H1 (cell line): ENCODE results near the gene DNTT. TPM values are rescaled to one million over a fixed set of nuclear protein-coding genes. Genes with fewer than 3 reads are reported as not detected.

Experiments
- CTCF ChIA-PET: fragments of 300-600 bp; sonication (Branson Sonifier 250); formaldehyde crosslinking; loops from one replicate; lab custom pipeline; 2021; ENCODE audit not compliant: partially characterized antibody; lab: Charles Lee
- POLR2A ChIA-PET: fragments of 300-600 bp; sonication (Branson Sonifier 250); formaldehyde crosslinking; loops from one replicate; lab custom pipeline; 2021; ENCODE audit warnings: inconsistent platforms; ENCODE audit not compliant: partially characterized antibody; lab: Charles Lee
- DNase-seq, 2 experiments: peaks; one replicate each; pipeline versions ENCODE4 v3.0.0 to v3.0.0-alpha.2; 2010 to 2022; ENCODE audit warnings: low spot score in 2 of 2, low read depth in 1 of 2, mixed read lengths in 1 of 2
- FAIRE-seq: peaks from 2 replicates; lab custom pipeline; 2011; peaks lifted over from hg19 to GRCh38; lab: Jason Lieb, UNC
- H2AFZ ChIP-seq: 2 replicates; pipeline ENCODE4 v1.8.1; 2012; ENCODE audit warnings: low read length, inconsistent platforms
- H2AK5ac ChIP-seq: 2 replicates; pipeline ENCODE4 v1.6.1; 2013; ENCODE audit warnings: low read depth, low read length
- H2BK120ac ChIP-seq: replicated peaks from 2 replicates; pipeline ENCODE3; 2013; ENCODE audit warnings: low read depth, low read length, inconsistent platforms
- H2BK12ac ChIP-seq: 2 replicates; pipeline ENCODE4 v1.6.1; 2013; ENCODE audit warnings: low read depth, low read length
- H2BK15ac ChIP-seq: 2 replicates; pipeline ENCODE4 v1.6.1; 2013; ENCODE audit warnings: low read length
- H2BK20ac ChIP-seq: 2 replicates; pipeline ENCODE4 v1.6.1; 2013; ENCODE audit warnings: low read length
- H2BK5ac ChIP-seq: 2 replicates; pipeline ENCODE4 v1.6.1; 2013; ENCODE audit warnings: low read depth, low read length
- H3K14ac ChIP-seq: 2 replicates; pipeline ENCODE4 v1.6.1; 2013; ENCODE audit warnings: inconsistent platforms; ENCODE audit not compliant: insufficient read length
- H3K18ac ChIP-seq: 2 replicates; pipeline ENCODE4 v1.6.1; 2013; ENCODE audit warnings: low read length; ENCODE audit errors: extremely low read depth
- H3K23ac ChIP-seq: 2 replicates; pipeline ENCODE4 v1.6.1; 2013; ENCODE audit warnings: inconsistent platforms; ENCODE audit not compliant: insufficient read length
- H3K23me2 ChIP-seq: 2 replicates; pipeline ENCODE4 v1.6.1; 2013; ENCODE audit warnings: low read depth, low read length
- H3K27ac ChIP-seq: 2 replicates; pipeline ENCODE4 v1.6.1; 2011; ENCODE audit warnings: low read depth, low read length, inconsistent platforms
- H3K27me3 ChIP-seq, 4 experiments: replicated peaks in 1 of 4; 1 replicate in 1 of 4; 2 replicates in 3 of 4; pipeline versions ENCODE4 v1.6.1 to v1.8.1; 2011 to 2013; ENCODE audit warnings: low read length in 3 of 4, mild to moderate bottlenecking in 3 of 4, inconsistent platforms in 2 of 4, mixed read lengths in 2 of 4, moderate library complexity in 1 of 4; ENCODE audit not compliant: control insufficient read depth in 3 of 4, insufficient read depth in 3 of 4; ENCODE audit errors: extremely low read depth in 1 of 4
- H3K36me3 ChIP-seq, 4 experiments: 2 replicates each; pipeline versions ENCODE4 v1.6.1 to v1.8.1; 2011 to 2013; ENCODE audit warnings: mild to moderate bottlenecking in 4 of 4, low read length in 3 of 4, moderate library complexity in 2 of 4, control low read depth in 1 of 4, inconsistent platforms in 1 of 4; ENCODE audit not compliant: insufficient read depth in 4 of 4, control insufficient read depth in 2 of 4
- H3K4ac ChIP-seq: replicated peaks from 2 replicates; pipeline ENCODE3; 2013; ENCODE audit warnings: low read length, low read depth, mixed read lengths, inconsistent platforms; ENCODE audit not compliant: insufficient read length
- H3K4me1 ChIP-seq, 4 experiments: replicated peaks in 1 of 4; 1 replicate in 1 of 4; 2 replicates in 3 of 4; pipeline versions ENCODE4 v1.6.1 to v1.8.1; 2011 to 2013; ENCODE audit warnings: low read length in 3 of 4, inconsistent platforms in 2 of 4, mixed read lengths in 1 of 4; ENCODE audit not compliant: insufficient read depth in 4 of 4, control insufficient read depth in 3 of 4
- H3K4me2 ChIP-seq, 2 experiments: 2 replicates each; pipeline versions ENCODE4 v1.6.1 to v1.8.1; 2011 to 2013; ENCODE audit warnings: low read depth in 2 of 2, low read length in 2 of 2, control low read depth in 1 of 2, inconsistent platforms in 1 of 2, mild to moderate bottlenecking in 1 of 2; ENCODE audit not compliant: insufficient read depth in 1 of 2
- H3K4me3 ChIP-seq, 4 experiments: fragments of 200-600, 300-600 bp in 1 of 4; sonication (generic), shearing (Covaris generic), sonication (Bioruptor Twin) in 1 of 4; 2 replicates each; pipeline versions ENCODE4 v1.5.1 to v1.8.1; 2011 to 2016; ENCODE audit warnings: low read length in 4 of 4, low read depth in 3 of 4, control low read depth in 2 of 4, inconsistent platforms in 2 of 4, mild to moderate bottlenecking in 2 of 4, mixed read lengths in 1 of 4, moderate library complexity in 1 of 4; ENCODE audit not compliant: insufficient read depth in 2 of 4; ENCODE audit errors: extremely low read depth in 1 of 4
- H3K56ac ChIP-seq: replicated peaks from 2 replicates; pipeline ENCODE3; 2013; ENCODE audit warnings: low read depth, mild to moderate bottlenecking, mixed read lengths, low read length, inconsistent platforms; ENCODE audit not compliant: insufficient read length
- H3K79me1 ChIP-seq: 2 replicates; pipeline ENCODE4 v1.6.1; 2013; ENCODE audit warnings: low read depth, low read length, control low read depth
- H3K79me2 ChIP-seq, 2 experiments: 2 replicates each; pipeline versions ENCODE4 v1.6.1 to v1.8.1; 2012 to 2013; ENCODE audit warnings: low read length in 2 of 2, mild to moderate bottlenecking in 2 of 2, inconsistent platforms in 1 of 2; ENCODE audit not compliant: insufficient read depth in 2 of 2, control insufficient read depth in 1 of 2
- H3K9ac ChIP-seq, 4 experiments: replicated peaks in 1 of 4; 1 replicate in 1 of 4; 2 replicates in 3 of 4; pipeline versions ENCODE4 v1.6.1 to v1.8.1; 2011 to 2013; ENCODE audit warnings: low read depth in 3 of 4, low read length in 3 of 4, control low read depth in 2 of 4, mild to moderate bottlenecking in 2 of 4, moderate library complexity in 2 of 4, inconsistent platforms in 1 of 4; ENCODE audit errors: extremely low read depth in 1 of 4
- H3K9me3 ChIP-seq, 2 experiments: 2 replicates each; pipeline versions ENCODE4 v1.6.1 to v1.8.1; 2012 to 2013; ENCODE audit warnings: mild to moderate bottlenecking in 2 of 2, moderate library complexity in 2 of 2, control low read depth in 1 of 2, inconsistent platforms in 1 of 2, low read depth in 1 of 2, low read length in 1 of 2, mixed read lengths in 1 of 2; ENCODE audit not compliant: insufficient read depth in 2 of 2
- H4K20me1 ChIP-seq, 2 experiments: replicated peaks in 1 of 2; 2 replicates each; pipeline versions ENCODE3 to v1.8.1; 2011 to 2013; ENCODE audit warnings: inconsistent platforms in 2 of 2, low read length in 2 of 2, mild to moderate bottlenecking in 1 of 2; ENCODE audit not compliant: insufficient read depth in 2 of 2, control insufficient read depth in 1 of 2
- H4K5ac ChIP-seq: 2 replicates; pipeline ENCODE4 v1.6.1; 2013; ENCODE audit warnings: low read length, low read depth, mixed read lengths, inconsistent platforms; ENCODE audit not compliant: insufficient read length
- H4K8ac ChIP-seq: 2 replicates; pipeline ENCODE4 v1.8.0; 2013; ENCODE audit warnings: mild to moderate bottlenecking, moderate library complexity, low read length, inconsistent platforms; ENCODE audit not compliant: insufficient read depth; ENCODE audit errors: extremely low read depth
- H4K91ac ChIP-seq: replicated peaks from 2 replicates; pipeline ENCODE3; 2013; ENCODE audit warnings: low read length, mixed read lengths, inconsistent platforms; ENCODE audit not compliant: insufficient read length
- CEBPB ChIP-seq: IDR thresholded peaks from 2 replicates; pipeline ENCODE4 v1.6.1; 2012; ENCODE audit warnings: low read depth, low read length
- GTF2F1 ChIP-seq: IDR thresholded peaks from 2 replicates; pipeline ENCODE4 v1.6.1; 2012; ENCODE audit warnings: low read depth, low read length, improper control_type of control experiment, borderline replicate concordance
- HDAC2 ChIP-seq, 2 experiments: fragments of 300-600 bp in 1 of 2; sonication (generic) in 1 of 2; IDR thresholded peaks; 2 replicates each; pipeline ENCODE4 v1.6.1; 2011 to 2012; ENCODE audit warnings: low read depth in 2 of 2, low read length in 2 of 2, mild to moderate bottlenecking in 2 of 2, moderate library complexity in 2 of 2, borderline replicate concordance in 1 of 2, inconsistent platforms in 1 of 2
- JUN ChIP-seq: IDR thresholded peaks from 2 replicates; pipeline ENCODE4 v1.6.1; 2011; ENCODE audit warnings: low read depth, mild to moderate bottlenecking, improper control_type of control experiment, low read length
- SIN3A ChIP-seq, 2 experiments: IDR thresholded peaks in 1 of 2; conservative IDR thresholded peaks in 1 of 2; 2 replicates each; pipeline ENCODE4 v1.6.1; 2011 to 2012; ENCODE audit warnings: low read length in 2 of 2, improper control_type of control experiment in 1 of 2, low read depth in 1 of 2, mild to moderate bottlenecking in 1 of 2
- TAF1 ChIP-seq: IDR thresholded peaks from 2 replicates; pipeline ENCODE4 v1.6.1; 2011; ENCODE audit warnings: mild to moderate bottlenecking, low read depth, low read length
- WGBS, 2 experiments: shearing (Covaris generic) in 1 of 2; methylation state at CpG; one replicate each; pipeline versions ENCODE4 v1.1.6 to v1.1.7; 2013 to 2015; ENCODE audit warnings: low lambda C conversion rate in 2 of 2, mixed read lengths in 2 of 2, inconsistent platforms in 1 of 2, low coverage in 1 of 2, missing lambda C conversion rate in 1 of 2; ENCODE audit not compliant: insufficient replicate concordance in 2 of 2, insufficient coverage in 1 of 2, insufficient read length in 1 of 2; ENCODE audit errors: extremely low coverage in 1 of 2, missing lambda C conversion rate in 1 of 2; 5-methylcytosine and 5-hydroxymethylcytosine counted together
- polyA plus RNA-seq, 7 experiments: library from polyadenylated mRNA; depleted of rRNA in 3 of 7; stranded (reverse) in 5 of 7; unstranded in 2 of 7; fragments of >200 nt in 5 of 7; fragments of 200-250 nt in 2 of 7; gene quantifications; 1 replicate in 5 of 7; 2 replicates in 1 of 7; 4 replicates in 1 of 7; pipeline versions ENCODE4 v1.2.1 to v1.2.3, GENCODE V29; 2011 to 2013; ENCODE audit warnings: missing spikeins in 2 of 7, mixed read lengths in 2 of 7
- total RNA-seq: library from RNA; stranded (reverse); fragmentation: NEBNext Ultra II Directional; extraction: Animal tissue kit (Norgen Biotek cat#: 25700); gene quantifications from 2 replicates; pipeline ENCODE4 v1.2.1, GENCODE V29; 2021

The DNTT gene
- total and polyA plus RNA-seq, 2 of the 8 experiments (the other 6 are each of a cell fraction or from before 2014, with no cell fraction given), result not detected

- no peak overlapping the region for H2BK15ac ChIP-seq
- H3K27me3 ChIP-seq, result no peaks in the 10 kb centered on the region; a peak in 1 of 7 replicates
- H3K23me2 ChIP-seq, result no peaks in the 10 kb centered on the region
- H3K56ac ChIP-seq, result no peak overlapping the region
- H4K8ac ChIP-seq, result no peak overlapping the region
- no peaks in the 10 kb centered on the region for H4K20me1 ChIP-seq
- H2BK120ac ChIP-seq, result no peak overlapping the region
- H3K9me3 ChIP-seq, result no peaks in the 10 kb centered on the region
- H4K91ac ChIP-seq, result no peak overlapping the region
- H3K4me2 ChIP-seq, result no peak overlapping the region
- no peak overlapping the region for H3K23ac ChIP-seq
- no peaks in the 10 kb centered on the region for H3K4me1 ChIP-seq
- FAIRE-seq (no peak), DNase-seq (no peak)
- no peaks in the 10 kb centered on the region for H3K79me1 ChIP-seq
- no peak overlapping the region for H3K27ac ChIP-seq
- H3K9ac ChIP-seq, result no peak overlapping the region
- H2AK5ac ChIP-seq, result no peak overlapping the region
- no peak overlapping the region for H3K4ac ChIP-seq
- TF ChIP-seq GTF2F1 (no peak), TAF1 (no peak), HDAC2 (IDR thresholded peaks at IDR 0.05; ENCODE audit: borderline replicate concordance in 1 of 2, low read depth in 2 of 2, low read length in 2 of 2) (no peak), SIN3A (conservative IDR thresholded peaks at IDR 0.05 in 1 of 2, IDR thresholded peaks at IDR 0.05 in 1 of 2; ENCODE audit: low read depth in 1 of 2, low read length in 2 of 2) (no peak), JUN (no peak), CEBPB (0 out of 2 replicates have a peak, but pooled peaks have one; percentile 22)
- no peak overlapping the region for H2BK12ac ChIP-seq
- H3K36me3 ChIP-seq, result no peaks in the 10 kb centered on the region
- 85% methylated on average over 8 of the region's 8 CpGs; no CpG with 5 or more reads in 1 of the 2 experiments for WGBS, 2 experiments
- ChIA-PET CTCF (interaction anchor here (1.1 to 3.3 kb wide), 7 partner anchors 14 to 40 kb away, joined by 3 to 29 read pairs (median 7); no protein-coding TSS in a partner anchor), POLR2A (interaction anchor here (0.6 kb wide), 1 partner anchor 11 kb away, joined by 3 read pairs; no protein-coding TSS in a partner anchor)
- H3K79me2 ChIP-seq, result no peaks in the 10 kb centered on the region
- no peak overlapping the region for H3K4me3 ChIP-seq
- H2AFZ ChIP-seq, result peak overlapping the region; percentile 38; the same call in 1 of the 2 replicates
- no peak overlapping the region for H4K5ac ChIP-seq
- H3K14ac ChIP-seq, result no peak overlapping the region
- H2BK20ac ChIP-seq, result no peak overlapping the region
- H2BK5ac ChIP-seq, result no peak overlapping the region
- H3K18ac ChIP-seq, result 0 out of 2 replicates have a peak overlapping the region, but pooled peaks have one; percentile 3
Measured at GRCh38 chr10:96357038-96357620, 52.9 kb downstream of the DNTT start.
